GM10248 (cell line): ENCODE measurements around the gene CCDC39.
"Not testable (repeated sequence)": the region's sequence is repeated elsewhere in the genome, so short reads cannot be mapped to it uniquely, and the experiment has no call there.

Experiments used
- CTCF ChIA-PET: fragments of 300-600 bp; sonication (Branson Sonifier 250); formaldehyde crosslinking; extraction: SDS; loops from one replicate; lab custom pipeline; 2021; ENCODE audit warnings: antibody characterized with exemption; lab: Yijun Ruan, JAX
- POLR2A ChIA-PET: fragments of 350-650 bp; sonication (Branson Sonifier 250); formaldehyde crosslinking; extraction: SDS; loops from one replicate; lab custom pipeline; 2020; ENCODE audit warnings: antibody characterized with exemption; lab: Yijun Ruan, JAX
- DNase-seq: peaks from one replicate; pipeline ENCODE4 v3.0.0; 2012; ENCODE audit errors: extremely low spot score
- CTCF ChIP-seq: IDR thresholded peaks from 2 replicates; pipeline ENCODE4 v1.5.1; 2012; ENCODE audit warnings: mild to moderate bottlenecking, low read depth; ENCODE audit errors: extremely low read depth, missing control alignments, control extremely low read depth

The CCDC39 gene

GRCh38 chr3:180601688-180602666 lies 77.3 kb downstream of the CCDC39 start, which contains the start of gene TTC14:
TTC14 (plus strand) TSS chr3:180602163; CDS start chr3:180602262, 99 bp downstream.
- DNase-seq = peak; percentile 93
- TF ChIP-seq CTCF = peak; percentile 24
- POLR2A ChIA-PET = interaction anchor here (0.6 to 1.2 kb wide), 3 partner anchors 10 to 16 kb away, joined by 3 to 5 read pairs (median 5); no protein-coding TSS in a partner anchor
- CTCF ChIA-PET = interaction anchor here (0.9 to 2.1 kb wide), 11 partner anchors 11 to 875 kb away, joined by 3 to 9 read pairs (median 4); no protein-coding TSS in a partner anchor

- no peak for TF ChIP-seq CTCF
- POLR2A ChIA-PET = no interaction called here
- DNase-seq = no peak
- CTCF ChIA-PET = no interaction called here
These were observed 78.8 kb downstream of the CCDC39 start for GRCh38 chr3:180600473-180600872.

- no peak for DNase-seq
- ChIA-PET CTCF (interaction anchor here (0.9 to 1.8 kb wide), 6 partner anchors 10 to 946 kb away, joined by 3 to 14 read pairs (median 3); no protein-coding TSS in a partner anchor), POLR2A (no interaction called here)
- no peak for TF ChIP-seq CTCF
These were observed 83.7 kb downstream of the CCDC39 start for GRCh38 chr3:180595559-180595935.

- POLR2A ChIA-PET = no interaction called here
- DNase-seq = peak; percentile 20
- CTCF ChIA-PET = interaction anchor here (0.9 to 1.8 kb wide), 6 partner anchors 11 to 945 kb away, joined by 3 to 14 read pairs (median 3); no protein-coding TSS in a partner anchor
- TF ChIP-seq CTCF = peak; percentile 48
These were observed 84.4 kb downstream of the CCDC39 start for GRCh38 chr3:180594631-180595558.

- CTCF ChIA-PET, DNase-seq, POLR2A ChIA-PET: not testable (repeated sequence)
These were observed 85.7 kb downstream of the CCDC39 start for GRCh38 chr3:180593631-180594030.

- DNase-seq = no peak
- POLR2A ChIA-PET = no interaction called here
- no peak for TF ChIP-seq CTCF
- CTCF ChIA-PET = no interaction called here
These were observed 88.9 kb downstream of the CCDC39 start for GRCh38 chr3:180590396-180590795.
